Activated T-helper 1 cell treated with anti-CD3 and anti-CD28 coated beads, Interleukin-2, amount 50 U/mL, for 16 hours (primary cell): ENCODE data around the gene KCNT2.
"Not testable (repeated sequence)": the region's sequence is repeated elsewhere in the genome, so short reads cannot be mapped to it uniquely, and the experiment has no call there.

Experiments used
- DNase-seq, 2 donors: peaks; one replicate each; pipeline ENCODE4 v3.0.0-alpha.2; 2020; ENCODE audit warnings: low read depth in 1 of 2, low spot score in 1 of 2

The KCNT2 gene

DNA sequence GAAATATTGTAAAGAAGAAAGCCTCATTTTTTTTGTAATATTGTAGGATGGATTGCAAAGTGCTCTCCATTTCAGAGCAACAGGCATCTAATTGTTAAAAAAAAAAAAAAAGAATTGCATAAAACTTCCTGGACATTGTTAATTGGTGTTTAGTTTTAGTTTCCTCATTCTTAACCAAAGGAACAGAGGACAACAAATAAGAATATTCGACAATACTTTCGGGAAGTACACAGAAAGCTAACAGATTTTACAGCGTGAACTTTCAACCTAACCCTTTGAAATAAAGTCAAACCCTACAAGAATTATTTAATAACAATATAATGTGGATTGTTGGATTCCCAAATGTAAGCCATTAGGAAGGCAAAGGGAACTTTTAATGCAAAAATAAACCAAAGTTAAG, 284.4 kb downstream of the KCNT2 start:
- DNase-seq, result no peak

DNA sequence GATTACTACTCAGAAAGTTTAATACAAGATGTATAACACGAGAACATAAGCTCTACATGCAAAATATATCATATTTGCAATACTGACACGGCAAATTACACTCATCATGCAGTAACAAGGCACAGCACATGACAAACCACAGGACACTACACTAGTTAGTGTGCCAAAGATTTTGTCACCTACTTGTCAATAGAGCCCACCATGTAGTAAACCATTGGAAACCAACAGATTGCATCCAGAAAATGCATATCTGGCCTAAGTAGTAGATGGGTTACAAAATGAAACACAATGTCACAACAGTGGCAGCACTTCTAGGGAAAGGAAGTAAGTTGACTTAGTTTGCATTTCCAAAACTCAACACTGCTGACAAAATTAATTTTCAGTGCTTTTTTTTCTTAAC, 288.9 kb downstream of the KCNT2 start:
- DNase-seq, result no peak

DNA sequence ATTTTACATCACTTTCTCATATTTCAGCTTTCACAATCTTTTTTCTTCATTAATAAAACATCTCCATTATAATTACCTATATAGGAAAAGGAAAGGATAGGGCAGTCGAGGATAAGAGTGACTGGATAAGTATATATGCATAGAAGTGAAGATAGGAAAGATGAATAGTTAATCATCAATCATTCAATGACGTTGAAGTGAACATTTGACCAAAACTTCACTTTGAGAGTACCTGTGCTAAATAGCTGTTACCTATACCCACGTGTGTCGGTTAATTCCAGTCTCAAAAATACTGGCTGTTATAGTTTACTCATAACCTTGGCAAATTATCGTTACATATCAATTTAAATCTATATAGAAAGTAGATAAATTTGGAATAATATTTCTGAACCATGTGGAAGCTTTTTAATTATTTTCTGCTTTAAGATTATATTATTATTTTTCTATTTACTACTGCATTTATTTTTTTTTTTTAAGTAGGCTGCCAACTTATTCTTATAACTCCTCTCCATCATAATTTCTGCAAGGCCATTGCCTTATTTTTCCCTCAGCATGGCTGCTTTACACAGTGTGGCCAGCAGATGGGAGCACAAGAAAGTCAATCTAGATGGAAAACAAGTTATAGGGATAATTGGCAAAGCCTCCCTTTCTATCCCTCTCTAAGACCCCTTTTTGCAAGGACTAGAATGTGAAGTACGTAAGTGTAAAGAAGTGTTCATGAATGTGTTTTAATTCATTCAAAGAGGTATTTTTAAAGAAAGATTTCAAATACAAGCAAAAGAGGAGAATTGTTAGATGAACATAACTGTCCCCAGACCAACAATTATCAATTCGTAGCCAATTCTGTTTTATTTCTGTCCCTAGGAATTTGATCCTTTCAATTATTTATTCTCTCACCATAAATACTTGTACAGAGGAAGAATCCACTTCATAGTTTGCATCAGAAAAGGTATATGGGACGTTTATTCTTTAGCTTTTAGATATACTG, 290.4 kb downstream of the KCNT2 start:
- DNase-seq, result no peak

DNA sequence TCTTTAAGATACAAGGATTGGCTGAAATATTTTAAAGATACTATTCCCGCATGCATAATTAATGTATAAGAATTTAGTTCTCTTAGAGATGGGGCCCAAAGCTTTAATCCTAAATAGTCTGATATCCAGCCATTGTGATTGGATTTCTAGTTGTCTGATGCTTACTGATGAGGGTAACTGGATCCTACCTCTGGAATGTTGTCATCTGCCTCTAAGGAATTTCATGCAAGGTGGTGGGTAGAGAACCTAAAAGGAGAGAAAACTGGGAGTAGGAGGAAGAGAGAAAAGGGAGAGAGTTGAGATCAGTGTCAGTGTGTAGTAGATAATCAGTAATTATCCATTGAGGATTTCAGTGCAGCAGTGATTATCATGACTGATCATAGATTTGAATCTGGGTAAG, 295.5 kb downstream of the KCNT2 start:
- no peak for DNase-seq

DNA sequence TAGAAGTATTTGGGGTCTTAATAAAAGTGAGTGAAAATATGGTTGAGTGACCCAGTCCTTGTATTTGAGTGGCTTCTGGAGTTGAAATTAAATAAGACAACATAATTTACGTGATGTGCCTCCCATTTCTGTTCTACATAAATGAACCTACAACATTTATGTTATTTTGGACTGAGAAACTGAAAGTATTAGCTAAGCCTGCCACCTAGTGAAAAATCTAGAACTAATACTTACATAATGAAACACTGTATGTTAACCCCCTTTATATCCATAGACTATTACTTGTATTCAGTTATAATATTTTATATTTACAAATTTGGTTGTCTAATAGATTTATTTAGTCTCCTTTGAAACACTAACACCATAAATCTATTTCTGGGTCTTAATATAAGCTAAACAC, 298.9 kb downstream of the KCNT2 start:
- no peak for DNase-seq

DNA sequence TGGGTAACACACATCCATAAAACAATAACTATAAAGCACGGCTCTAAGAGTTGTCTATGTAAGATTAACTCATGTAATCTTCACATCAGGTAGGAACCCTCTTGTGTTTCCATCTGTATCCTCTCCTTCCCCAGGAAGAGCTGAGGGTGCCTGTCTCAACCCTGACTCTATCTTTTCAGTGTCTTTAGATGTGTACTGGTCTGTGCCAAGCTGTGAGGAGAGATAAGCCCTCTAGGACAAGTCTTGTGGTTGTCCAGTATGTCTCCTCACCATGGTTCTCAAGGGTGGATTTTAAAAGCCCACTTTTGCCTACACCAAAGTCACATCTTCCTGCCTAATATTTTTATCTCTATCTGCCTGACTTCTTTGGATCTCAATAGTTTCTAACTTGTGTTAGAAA, 300.1 kb downstream of the KCNT2 start:
- DNase-seq, result no peak

DNA sequence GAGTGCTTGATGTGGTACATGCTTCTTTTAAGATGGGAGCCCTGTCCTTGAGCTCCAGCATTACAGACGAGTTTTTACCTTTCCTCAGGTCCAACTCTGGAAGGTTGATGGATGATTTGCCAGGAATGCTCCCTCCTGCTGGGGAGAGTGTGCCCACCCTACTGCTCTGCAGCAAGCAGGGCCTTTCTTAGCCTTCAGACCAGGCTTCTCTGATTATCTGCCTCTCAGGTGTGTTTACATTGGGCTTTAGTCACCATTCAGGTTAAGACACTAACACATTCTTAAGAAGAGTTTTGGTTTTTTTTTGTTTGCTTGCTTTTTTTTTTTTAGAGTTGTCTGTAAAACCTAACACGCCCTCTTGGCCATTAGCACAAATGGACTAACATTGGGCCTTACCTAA, 301.8 kb downstream of the KCNT2 start:
- DNase-seq, result no peak

DNA sequence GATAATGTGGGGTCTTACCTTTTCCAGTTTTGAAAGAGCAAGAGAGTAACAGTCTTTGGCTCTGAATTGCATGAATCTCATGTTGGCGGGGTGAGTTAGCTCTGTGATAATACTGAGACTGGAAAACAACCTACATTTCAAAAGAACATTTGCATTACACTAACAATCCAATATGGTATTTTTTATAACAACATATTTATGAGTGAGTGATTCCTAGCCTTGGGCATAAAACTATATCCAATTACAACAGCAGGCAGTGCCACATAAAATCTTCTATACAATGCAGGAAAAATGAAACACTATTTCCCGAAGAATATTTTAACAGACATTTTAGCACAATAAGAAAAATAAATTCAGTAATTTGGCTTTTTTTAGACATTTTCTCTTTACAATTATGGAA, 303.0 kb downstream of the KCNT2 start:
- DNase-seq, result no peak

DNA sequence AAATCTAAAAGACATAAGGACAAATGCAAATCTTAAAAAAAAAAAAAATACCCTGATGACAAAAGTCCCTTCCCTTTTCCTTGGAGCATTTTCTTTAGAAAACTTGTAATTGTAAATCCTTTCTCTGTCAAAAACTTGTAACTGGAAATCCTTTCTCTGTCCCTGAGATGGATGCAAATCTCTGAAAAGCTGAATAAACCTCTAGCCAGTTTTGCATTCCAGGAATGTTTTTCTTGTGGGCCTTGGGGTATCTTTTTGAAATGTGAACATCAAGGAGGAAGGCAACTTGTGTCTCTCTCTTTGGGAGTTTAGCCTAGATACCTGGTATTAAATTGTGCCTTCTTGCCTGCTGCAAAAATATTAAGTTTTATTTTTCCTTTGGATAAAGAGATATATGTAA, 305.3 kb downstream of the KCNT2 start:
- no peak for DNase-seq

DNA sequence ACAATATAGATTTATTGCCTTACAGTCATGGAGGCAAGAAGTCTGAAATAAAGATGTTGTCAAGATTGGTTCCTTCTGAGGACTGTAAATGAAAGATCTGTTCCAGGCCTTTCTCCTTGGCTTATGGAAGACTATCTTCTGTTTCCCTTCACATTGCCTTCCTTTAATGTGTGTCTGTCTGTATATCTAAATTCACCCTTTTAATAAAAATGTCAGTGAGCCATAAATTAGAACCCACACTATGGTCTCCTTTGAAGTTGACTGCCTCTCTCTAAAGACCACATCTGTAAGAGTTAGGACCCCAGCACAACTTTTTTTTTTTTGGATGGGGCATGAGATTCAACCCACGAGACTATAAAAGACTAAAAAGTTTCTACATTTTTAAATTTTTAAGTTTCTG, 305.8 kb downstream of the KCNT2 start:
- no peak for DNase-seq

DNA sequence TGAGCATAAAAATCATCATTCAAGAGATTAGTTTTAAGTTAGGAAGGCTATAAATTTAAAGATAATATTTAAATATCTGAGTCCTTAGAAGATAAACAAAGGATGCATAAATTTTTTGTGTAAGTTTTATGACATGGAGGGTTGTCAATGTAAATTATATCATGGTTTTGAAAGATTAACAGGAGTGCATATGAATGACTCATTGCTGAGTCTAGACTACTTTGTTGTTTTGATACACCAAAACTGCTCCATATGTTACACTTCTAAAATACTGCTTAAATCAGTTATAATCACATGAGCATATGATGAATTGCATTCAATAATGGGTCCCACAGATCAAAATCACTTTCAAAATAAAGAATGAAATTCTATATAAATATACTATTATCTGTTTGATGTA, 312.5 kb downstream of the KCNT2 start:
- no peak for DNase-seq

DNA sequence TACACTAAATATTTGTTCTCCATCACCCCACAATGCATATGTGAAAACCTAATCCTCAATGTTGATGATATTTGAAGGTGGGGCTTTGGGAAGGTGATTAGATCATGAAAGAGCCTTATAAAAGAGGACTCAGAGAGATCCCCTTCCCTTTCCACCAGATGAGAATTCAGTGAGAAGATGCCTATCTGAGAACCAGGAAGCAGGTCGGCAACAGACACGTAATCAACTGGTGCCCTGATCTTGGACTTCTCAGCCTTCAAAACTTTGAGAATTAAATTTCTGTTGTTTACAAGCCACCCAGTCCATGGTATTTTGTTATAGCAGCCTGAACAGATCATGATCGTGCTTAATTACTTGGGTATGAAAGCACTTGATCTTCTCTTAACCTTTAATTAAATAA, 329.4 kb downstream of the KCNT2 start:
- no peak for DNase-seq

DNA sequence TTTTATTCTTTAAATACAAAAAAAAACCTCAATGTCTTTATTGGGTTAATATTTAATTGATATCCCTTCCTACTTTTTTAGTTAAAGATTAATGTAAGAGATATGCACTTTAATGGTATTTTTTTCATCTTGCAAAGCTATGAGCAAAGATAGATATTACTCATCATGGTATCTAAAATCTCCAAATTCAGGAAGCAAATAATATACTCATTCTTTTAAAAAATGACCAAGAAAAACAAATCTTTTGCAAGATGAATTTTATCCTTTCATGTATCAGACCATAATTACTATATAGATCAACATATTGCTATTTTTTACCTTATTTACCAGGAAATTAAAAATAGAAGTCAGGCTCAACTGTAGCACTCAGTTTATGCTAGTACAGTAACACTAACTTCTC, 330.4 kb downstream of the KCNT2 start:
- DNase-seq, result no peak

DNA sequence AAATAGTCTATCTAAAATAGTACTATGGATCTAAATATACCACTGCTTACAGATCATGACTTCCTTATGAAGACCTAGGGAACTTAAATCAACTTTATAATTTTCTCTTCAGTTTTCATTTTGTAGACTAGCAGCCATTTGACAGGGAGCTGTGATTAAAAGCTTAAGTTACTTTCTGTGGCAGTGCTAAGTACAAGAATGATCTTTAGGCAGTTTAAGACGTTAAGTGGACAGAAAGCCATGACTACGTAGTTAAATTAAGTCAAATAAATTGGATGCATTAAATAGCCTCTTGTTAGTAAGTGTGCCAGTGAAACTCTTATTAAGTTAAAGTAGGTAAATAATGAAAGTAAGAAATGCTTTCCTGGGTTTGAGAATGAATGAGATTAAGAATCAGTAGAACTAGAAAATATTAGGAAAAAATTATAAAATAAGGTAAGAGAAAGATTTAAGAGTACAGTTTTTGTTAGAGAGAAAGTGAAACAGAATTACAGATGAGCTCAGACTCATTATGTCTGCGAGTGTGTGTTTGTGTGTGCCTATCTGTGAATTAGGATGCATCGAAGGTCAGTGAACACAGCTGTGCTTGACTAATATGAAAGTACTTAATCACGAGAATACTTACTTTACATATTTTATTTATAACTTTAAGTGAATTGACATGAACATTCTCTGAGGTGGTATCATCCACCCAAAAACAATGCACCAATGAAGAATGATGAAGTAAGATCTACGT, 336.9 kb downstream of the KCNT2 start:
- no peak for DNase-seq

DNA sequence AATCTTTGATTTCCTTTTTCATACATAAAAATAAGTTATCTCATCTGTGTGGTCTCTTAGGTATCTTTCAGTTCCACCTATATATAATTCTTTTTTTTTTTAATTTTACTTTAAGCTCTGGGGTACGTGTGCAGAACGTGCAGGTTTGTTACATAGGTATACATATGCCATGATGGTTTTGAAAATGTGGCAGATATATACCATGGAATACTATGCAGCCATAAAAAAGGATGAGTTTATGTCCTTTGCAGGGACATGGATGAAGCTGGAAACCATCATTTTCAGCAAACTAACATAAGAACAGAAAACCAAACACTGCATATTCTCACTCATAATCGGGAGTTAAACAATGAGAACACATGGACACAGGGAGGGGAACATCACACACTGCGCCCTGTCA, 345.2 kb downstream of the KCNT2 start:
- DNase-seq, result not testable (repeated sequence)

DNA sequence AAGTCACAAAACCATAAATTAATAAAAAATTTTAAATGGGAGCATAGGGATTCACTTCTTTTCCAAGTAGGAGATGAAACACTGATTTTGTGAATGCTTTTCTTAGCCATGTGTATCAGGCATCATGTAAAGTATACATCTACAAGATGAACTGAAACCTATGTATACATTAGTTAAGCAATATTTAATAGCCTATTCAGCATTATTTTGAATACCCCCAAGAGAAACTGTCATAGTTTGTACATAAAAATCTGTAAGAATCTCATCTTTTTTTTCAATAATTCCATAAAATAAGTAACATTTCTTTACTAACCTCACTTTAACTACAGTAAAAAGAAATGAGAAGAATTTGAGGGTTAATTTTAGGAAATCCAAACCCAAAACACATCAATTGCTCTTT, 348.0 kb downstream of the KCNT2 start:
- no peak for DNase-seq

DNA sequence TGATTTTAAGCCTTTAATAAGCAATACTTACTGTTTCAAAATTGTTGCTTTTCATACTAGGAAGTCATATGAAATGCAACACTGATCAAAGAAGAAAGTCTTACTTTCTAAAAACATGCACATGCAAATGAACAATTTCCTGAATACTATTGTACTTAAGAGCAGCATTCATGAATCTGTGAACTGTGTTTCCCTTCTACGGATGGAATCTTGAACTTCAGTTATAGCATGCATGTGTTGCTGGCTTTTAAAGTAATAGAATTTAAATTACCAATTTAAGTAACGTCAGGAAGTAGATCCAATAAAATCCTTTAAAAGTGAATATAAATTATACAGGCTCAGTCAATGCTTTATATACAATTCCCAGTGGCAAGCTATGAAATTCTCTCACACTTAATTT, 348.9 kb downstream of the KCNT2 start:
- no peak for DNase-seq

DNA sequence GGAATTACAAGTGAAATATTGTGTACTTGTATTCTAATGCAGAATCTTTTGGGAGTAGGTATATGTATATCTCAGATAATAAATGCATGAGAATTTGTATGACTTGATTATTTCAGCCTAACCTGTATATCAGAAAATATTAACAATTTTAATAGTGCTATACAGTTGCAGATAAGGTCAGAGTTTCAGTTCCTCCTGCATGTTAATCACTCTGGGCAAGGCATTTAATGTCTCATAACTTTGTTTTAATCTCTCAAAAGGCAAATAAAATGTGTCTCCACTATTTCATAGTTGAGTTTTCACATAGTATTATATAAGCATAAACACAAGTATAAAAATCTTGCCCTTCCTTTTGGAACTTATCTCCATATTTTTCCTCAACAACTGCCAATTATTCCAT, 352.5 kb downstream of the KCNT2 start:
- no peak for DNase-seq

DNA sequence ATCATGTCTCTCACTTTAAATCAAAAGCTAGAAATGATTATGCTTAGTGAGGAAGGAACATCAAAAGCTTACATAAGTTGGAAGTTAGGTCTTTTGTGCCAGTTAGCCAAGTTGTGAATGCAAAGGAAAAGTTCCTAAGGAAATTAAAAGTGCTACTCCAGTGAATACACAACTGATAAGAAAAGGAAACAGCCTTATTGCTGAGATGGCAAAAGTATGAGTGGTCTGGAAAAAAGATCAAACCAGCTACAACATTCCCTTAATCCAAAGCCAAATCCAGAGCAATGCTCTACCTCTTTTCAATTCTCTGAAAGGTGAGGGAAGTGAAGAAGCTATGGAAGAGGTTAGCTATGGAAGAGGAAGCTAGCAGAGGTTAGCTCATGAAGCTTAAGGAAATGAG, 378.7 kb downstream of the KCNT2 start:
- no peak for DNase-seq

DNA sequence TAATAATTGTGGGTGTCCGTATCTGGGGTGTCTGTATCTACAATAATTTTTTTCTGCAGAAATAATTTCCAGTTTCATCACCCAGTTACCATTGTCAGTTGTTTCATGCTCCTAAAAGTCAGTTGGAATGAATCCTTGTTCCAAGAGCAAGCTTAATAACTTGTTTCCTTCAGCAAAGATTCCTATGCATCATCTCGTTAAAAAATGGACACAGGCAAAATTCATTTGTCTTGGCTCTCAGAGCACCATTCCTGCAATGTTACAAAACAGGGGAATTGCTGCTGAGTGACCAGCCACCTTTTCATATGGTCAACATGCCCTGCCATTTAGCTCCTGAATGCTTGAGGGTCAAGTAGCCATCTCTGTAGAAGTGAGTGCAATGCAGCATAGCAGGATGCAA, 393.4 kb downstream of the KCNT2 start:
- DNase-seq, result no peak

DNA sequence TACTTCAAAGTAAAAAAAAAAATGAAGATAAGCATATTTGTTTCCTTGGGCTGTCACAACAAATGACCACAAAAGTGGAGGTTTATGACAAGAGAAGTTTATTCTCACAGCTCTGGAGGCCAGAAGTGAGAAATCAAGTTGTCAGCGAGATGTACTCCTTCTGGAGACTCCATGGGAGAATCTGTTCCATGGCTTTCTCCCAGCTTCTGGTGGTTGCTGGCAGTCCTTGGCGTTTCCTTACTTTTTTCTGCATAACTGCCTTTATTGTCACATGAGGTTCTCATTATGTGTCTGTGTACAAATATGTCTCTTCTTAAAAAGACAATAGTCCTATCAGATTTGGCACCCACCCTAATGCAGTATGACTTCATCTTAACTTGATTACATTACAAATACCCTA, 398.3 kb downstream of the KCNT2 start:
- DNase-seq, result no peak

DNA sequence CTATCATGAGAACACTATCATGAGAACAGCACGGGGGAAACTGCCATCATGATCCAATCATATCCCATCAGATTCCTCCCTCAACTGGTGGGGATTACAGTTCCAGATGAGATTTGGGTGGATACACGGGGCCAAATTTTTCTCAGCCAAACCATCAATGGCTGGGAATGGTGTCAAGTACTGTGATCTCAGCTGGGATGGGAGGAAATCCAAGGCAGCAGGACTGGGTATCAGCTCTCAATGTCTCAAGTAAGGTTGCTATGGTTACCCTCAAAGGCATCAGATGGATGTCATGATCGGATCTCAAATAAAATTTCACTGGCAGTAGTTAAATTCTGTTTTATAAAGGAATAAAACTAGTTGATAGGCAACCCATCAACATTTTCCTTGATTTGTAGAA, 399.0 kb downstream of the KCNT2 start:
- no peak for DNase-seq
